ENCODE data around the gene RGS19.

The RGS19 gene

GRCh38 chr20:64042054-64042781, 37.1 kb downstream of the RGS19 start:
- DNase-seq (ENCODE audit: low spot score): no peak
- Histone ChIP-seq H3K27ac (peak overlapping the region in 1 of 2 donors; percentile 56), H3K4me3 (peak overlapping the region; percentile 68)
- TF ChIP-seq, protein P1, sequence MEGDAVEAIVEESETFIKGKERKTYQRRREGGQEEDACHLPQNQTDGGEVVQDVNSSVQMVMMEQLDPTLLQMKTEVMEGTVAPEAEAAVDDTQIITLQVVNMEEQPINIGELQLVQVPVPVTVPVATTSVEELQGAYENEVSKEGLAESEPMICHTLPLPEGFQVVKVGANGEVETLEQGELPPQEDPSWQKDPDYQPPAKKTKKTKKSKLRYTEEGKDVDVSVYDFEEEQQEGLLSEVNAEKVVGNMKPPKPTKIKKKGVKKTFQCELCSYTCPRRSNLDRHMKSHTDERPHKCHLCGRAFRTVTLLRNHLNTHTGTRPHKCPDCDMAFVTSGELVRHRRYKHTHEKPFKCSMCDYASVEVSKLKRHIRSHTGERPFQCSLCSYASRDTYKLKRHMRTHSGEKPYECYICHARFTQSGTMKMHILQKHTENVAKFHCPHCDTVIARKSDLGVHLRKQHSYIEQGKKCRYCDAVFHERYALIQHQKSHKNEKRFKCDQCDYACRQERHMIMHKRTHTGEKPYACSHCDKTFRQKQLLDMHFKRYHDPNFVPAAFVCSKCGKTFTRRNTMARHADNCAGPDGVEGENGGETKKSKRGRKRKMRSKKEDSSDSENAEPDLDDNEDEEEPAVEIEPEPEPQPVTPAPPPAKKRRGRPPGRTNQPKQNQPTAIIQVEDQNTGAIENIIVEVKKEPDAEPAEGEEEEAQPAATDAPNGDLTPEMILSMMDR (IDR thresholded peaks at IDR 0.05): no peak

DNA sequence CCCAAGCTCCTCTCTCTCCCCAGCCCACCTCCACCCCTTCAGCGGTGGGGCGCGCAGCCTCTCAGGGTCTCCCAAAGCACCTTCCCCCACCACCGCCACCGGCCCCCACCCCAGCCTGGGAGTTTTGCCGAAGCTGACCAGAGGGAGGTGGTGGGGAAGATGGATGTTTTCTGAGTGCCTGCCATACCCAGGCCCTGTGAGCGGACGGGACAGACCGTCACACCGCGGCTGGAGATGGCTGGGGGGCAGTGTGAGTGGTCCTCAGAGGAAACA, 37.6 kb downstream of the RGS19 start:
- TF ChIP-seq, protein P1 (IDR thresholded peaks at IDR 0.05): no peak
- DNase-seq (ENCODE audit: low spot score): no peak
- H3K27ac ChIP-seq: peak overlapping the region in 1 of 2 donors; percentile 56
- H3K4me3 ChIP-seq: peak overlapping the region; percentile 68

- TF ChIP-seq, protein P1 (IDR thresholded peaks at IDR 0.05): no peak
- peak overlapping the region in 1 of 2 donors; percentile 56 for H3K27ac ChIP-seq
- no peak for DNase-seq (ENCODE audit: low spot score)
- H3K4me3 ChIP-seq: peak overlapping the region; percentile 68
Measured at GRCh38 chr20:64041040-64041780, 38.1 kb downstream of the RGS19 start.

GRCh38 chr20:64040231-64041039, 38.9 kb downstream of the RGS19 start:
- Histone ChIP-seq H3K4me3 (no peak overlapping the region), H3K27ac (peak overlapping the region in 1 of 2 donors; percentile 56)
- no peak for DNase-seq (ENCODE audit: low spot score)
- TF ChIP-seq, protein P1 (IDR thresholded peaks at IDR 0.05): no peak

DNA sequence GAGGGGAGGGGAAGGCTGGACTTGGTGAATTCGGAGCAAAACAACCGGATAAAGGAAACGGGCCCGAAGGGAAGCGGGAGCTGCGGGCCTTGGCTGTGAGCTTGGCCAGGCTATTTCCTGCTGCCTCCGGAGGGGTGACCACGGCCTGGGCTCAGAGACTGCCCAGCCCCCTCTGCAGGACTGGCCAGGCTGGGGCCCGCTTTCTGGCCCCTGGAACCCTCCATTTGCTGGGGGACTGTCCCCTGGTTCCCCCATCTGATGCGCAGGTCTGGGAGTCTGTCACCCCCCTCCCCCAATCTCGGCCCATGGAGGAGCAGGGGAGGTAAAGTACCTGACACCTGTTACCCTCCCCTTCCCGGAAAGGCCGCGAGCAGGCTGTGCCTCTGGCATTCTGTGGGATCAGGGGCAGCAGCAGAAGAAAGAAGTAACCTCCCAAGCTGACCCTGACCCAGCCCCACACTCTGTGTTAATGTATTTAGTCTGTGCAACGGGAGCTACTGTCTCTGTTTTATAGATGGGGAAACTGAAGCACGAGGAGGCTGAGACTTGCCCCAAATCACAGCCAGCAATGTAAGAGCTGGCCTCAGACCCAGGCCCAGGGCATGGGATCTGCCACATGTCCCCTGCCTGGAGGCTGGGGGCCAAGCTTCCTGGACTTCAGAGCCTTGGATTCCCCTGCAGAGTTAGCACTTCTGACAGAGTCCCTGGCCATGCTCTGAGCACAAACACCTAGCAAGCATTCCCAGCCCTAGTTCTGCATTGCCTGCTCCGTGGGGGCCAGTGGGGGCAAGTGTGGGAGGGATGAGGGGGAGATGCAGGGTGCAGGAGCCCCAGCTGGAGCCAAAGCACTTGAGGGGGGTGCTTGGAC, 39.8 kb downstream of the RGS19 start:
- peak overlapping the region; percentile 75 for H3K4me3 ChIP-seq
- H3K27ac ChIP-seq: peak overlapping the region in 1 of 2 donors; percentile 56
- TF ChIP-seq, protein P1 (IDR thresholded peaks at IDR 0.05): no peak
- DNase-seq (ENCODE audit: low spot score): no peak

- TF ChIP-seq, protein P1 (IDR thresholded peaks at IDR 0.05): peak; percentile 56
- peak overlapping the region in 1 of 2 donors; percentile 63 for H3K27ac ChIP-seq
- DNase-seq (ENCODE audit: low spot score): no peak
- H3K4me3 ChIP-seq: peak overlapping the region; percentile 75
Measured at GRCh38 chr20:64038565-64039292, 40.6 kb downstream of the RGS19 start.
